Stimulated activated CD4-positive, alpha-beta T cell treated with anti-CD3 and anti-CD28 coated beads, Interleukin-15, amount 100 ng/mL, for 48 hours (primary cell): ENCODE measurements around the gene HECW1.

ENCODE experiments used
- DNase-seq, 2 donors: peaks; one replicate each; pipeline ENCODE4 v3.0.0-alpha.2; 2020; ENCODE audit warnings: low read depth in 2 of 2

Gene HECW1

DNA sequence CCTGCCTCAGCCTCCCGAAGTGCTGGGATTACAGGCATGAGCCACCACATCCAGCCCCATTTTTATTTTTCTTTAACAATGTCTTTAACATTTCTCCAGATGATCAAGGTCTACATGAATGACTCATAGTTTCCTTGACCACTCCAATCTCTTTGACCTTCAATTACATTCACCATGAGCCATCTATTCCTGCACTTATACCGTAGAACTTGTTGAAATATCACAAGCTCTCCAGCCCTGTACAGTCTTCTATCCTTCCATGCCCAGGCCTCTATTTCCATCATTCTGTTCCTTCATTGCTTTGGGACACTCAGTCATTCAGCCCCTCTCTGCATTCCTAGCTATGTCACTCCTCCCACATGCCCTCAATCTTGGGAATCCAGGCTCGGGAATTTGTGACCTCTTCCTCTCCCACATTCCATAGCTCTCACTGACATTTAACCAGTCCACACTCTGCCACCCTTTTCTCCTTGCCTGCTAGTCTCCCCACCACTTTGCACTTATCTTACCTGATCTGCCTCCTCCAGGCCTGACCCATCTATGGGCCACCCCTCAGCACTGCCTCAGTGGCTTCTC lies 318.7 kb downstream of the HECW1 start:
- no peak for DNase-seq

DNA sequence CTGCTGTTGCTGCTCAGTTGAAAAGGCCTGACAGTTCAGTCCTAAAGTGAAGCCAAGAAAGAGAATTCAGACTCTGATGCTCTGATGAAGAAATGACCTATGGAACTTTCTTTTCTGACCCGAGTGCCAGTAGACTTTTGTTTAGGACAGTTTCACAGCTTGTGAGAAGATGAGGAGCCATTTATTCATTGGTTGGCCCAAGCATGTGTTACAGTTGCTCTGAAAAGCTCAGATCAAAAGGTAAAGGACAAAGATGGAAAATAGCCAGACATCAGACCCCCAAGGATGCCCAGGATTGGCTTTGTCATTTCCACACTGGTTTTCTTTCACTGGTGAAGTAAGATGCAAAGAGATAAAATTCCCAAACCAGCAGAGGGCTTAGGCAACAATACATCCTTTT lies 321.2 kb downstream of the HECW1 start:
- no peak for DNase-seq

DNA sequence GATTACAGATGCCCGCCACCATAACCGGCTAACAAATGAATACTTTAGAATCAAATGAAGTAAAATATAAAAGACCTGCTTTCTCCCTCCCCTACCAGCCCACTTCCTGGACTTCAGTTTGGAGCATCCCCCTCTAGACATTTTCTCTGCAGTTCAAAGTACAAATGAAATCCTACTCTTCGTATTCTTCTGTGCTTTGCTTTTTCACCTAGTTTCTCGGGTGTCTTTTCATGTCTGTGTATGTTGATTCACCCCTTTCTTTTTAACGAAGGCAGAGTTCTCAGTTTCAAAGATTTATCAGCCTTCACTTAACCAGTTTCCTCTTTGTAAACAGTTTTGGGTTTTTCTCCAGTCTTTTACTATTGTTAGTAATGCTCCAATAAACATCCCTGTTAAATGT lies 324.6 kb downstream of the HECW1 start:
- DNase-seq = no peak

DNA sequence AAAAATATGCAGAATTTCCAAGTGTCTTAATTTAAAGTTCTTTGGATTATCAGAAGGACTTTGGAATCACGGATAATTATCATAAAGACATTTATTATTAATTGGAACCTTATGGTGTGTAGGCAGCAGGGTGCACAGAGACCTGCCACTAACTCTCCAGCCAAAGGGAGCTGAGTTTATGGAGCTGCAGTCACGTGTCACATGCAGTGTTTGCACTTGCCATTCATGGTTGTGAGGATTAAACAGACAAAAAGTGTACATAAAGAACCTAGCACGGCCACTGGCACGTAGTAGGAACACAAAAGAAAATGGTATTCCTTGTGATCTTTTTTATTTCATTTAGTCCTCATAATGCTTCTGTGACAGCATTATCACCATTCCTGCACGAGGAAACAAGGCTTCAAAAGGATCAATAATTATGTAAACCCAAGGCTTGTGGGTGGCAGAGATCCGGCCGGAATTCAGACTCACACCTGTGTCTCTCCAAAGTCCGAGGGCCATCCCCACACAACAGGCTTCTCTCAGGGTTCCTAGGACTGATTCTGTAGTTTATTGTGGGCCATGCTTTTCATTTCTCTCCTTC lies 326.5 kb downstream of the HECW1 start:
- no peak for DNase-seq

DNA sequence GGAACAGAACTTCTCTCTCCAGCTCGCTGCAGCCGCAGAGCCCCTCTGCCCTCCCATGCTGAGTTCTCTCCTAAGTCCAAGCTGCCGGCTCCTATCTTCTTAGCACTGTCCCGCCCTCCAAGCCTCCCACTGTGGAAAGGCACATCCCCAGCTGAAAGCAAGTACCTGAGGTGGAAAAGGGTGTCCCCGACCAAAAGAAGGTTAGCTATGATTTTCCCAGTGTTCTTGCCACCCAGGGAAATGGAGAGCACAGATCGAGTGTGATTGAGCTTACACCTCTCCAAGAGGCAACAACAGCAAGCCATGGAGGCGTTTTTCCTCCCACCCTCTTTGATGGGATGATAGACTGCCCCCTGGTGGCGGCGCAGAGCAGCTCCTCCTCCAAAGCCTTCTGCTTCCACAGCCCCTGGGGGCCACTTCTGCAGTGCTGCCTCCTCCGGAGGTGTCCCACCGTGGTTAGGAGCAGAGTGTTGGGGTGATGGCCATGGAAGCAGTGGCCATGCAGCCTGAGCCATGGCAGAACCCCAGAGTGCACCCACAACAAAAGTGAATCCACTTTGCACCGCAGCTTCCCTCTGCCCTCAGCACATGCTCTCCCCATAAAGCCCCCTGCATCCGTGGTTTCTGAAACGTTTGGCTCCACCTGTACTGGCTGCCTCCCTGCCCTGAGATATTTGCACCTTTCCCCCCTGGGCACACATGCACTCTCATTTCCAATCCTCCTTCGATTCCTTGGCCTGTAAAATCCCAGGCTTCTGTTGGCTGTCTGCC lies 327.4 kb downstream of the HECW1 start:
- DNase-seq = peak; percentile 42 to 54

DNA sequence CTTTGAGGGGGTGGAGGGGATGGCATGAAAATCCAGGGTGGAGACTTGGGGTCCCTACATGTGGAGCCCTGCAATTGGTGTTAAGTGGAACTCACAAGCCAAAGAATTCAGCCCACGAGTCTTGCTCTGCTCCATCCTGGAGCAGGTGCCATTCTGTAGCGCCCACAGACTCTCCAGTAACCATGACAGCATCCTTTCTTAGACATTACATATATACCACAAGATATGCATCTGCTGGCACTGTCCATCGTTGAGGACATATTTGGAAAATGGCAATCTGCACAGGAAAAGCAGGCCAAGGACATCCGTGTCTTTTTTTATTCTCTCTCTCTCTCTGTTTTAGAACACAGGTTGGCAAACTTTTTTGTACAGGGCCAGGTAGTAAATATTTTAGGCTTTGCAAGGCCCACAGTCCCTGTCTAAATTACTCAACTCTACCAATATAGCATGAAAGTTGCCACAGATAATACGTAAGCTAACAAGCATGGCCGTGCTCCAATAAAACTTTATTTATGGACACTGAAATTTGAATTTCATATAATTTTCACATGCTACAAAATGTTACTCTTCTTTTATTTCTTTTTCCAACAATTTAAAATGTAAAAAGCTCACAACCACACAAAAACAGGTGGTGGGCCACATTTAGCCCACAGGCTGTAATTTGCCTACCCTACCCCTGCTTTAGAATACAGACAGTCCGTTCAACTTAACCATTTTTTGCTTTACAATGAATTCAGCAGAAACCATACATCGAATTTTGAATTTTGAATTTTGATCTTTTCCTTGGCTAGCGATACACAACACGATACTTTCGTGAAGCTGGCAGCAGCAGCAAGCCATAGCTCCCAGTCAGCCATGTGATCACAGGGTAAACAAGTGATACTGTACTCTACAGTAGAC lies 329.0 kb downstream of the HECW1 start:
- DNase-seq = no peak

DNA sequence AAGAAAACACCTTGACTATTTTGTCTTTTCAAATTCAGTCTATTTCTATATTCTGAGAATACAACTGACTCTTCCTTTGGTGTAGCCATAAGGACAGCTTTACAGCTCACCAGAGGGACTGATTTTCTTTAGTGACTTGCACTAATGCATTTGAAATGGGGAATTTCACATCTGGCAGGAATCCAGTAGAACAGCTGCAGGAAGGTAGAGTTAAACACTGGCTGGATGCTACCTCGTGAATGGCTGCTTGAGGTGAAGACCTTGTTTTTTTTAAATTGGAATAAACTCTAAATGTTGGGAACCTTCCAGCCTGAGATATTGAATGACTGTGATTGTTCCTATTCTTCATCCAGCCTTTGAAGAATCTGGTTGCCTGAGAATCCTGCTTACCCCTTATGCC lies 330.9 kb downstream of the HECW1 start:
- no peak for DNase-seq

DNA sequence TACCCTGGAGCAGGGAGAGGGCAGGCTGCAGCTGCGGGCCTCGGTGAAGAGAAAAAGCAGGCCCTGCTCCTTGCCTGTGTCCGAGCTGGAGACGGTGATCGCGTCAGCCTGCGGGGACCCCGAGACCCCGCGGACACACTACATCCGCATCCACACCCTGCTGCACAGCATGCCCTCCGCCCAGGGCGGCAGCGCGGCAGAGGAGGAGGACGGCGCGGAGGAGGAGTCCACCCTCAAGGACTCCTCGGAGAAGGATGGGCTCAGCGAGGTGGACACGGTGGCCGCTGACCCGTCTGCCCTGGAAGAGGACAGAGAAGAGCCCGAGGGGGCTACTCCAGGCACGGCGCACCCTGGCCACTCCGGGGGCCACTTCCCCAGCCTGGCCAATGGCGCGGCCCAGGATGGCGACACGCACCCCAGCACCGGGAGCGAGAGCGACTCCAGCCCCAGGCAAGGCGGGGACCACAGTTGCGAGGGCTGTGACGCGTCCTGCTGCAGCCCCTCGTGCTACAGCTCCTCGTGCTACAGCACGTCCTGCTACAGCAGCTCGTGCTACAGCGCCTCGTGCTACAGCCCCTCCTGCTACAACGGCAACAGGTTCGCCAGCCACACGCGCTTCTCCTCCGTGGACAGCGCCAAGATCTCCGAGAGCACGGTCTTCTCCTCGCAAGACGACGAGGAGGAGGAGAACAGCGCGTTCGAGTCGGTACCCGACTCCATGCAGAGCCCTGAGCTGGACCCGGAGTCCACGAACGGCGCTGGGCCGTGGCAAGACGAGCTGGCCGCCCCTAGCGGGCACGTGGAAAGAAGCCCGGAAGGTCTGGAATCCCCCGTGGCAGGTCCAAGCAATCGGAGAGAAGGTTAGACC lies 332.5 kb downstream of the HECW1 start:
- no peak for DNase-seq

DNA sequence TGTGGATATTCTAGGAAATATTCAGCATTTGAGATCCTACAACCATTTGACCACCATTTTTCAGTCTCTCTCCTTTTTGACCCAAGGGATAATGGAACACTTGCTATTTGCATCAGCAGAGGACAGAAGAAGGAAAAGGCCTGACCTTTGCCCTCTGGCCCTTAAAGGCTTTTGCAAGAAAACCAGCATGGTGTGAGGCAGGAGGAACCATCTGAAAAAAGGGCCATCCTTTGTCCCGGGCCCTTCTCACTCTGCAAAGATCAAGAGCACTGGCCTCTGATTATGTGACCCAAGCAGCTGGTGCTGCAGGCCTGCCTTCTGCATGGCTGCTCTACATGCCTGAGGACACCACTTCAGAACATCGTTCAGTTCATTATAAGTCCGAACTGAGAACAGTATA lies 337.1 kb downstream of the HECW1 start:
- DNase-seq = no peak

DNA sequence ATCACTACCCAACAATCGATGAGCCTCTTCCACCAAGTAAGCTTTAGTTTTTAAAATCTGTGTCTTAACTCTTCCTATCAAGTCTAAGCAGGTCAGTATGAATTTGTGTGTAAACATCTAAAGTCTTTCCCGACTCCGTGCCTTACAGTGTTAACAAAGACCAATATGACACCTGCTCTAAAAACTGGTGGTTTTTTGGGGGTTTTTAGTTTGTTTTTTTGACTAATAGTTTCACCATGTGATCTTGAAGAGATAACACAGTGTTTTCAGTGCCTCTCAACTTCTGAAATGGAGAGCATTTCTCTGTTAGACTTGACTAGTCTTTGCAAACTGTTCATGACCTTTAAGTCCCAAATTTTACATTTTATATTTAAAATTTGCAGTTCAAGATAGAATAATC lies 338.4 kb downstream of the HECW1 start:
- no peak for DNase-seq

DNA sequence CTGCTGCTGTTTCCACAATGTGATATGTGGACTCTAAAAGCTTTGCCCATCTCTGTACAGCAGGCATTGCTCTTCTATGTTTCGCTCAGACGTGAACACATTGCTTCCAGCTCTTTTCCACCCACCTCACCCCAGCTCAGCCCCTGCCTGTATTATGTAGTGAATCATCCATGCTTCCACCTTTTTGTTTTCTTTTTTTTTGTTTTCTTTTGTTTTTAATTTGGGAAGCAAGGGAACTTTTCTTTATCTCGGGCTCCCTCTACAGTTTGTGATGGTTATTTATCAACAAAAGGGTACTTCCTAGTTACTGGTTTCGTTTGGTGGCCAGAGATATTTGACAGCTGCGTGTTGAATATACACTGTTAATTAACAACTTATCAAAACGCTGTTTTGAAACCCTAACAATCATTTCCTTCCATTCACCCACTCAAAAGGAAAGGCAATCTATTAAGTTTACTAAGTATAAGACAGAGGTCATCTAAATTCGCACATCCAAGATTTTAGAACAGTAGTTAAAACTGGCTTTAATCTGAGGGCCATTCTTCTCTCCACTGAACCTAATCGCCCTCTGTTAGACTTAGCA lies 342.6 kb downstream of the HECW1 start:
- DNase-seq = no peak

DNA sequence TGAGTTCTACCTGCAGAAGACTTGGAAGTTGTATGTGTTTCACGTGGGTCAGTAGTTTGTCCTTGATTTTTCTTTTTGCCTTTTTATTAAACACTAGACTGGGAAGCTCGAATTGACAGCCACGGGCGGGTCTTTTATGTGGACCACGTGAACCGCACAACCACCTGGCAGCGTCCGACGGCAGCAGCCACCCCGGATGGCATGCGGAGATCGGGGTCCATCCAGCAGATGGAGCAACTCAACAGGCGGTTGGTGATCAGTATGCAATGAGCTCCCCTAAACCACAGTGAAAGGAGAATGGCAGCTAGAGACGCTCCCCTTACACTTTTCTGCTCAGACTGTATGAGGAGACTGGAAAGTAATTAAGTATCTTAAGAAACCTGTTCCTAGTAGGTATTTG lies 343.8 kb downstream of the HECW1 start:
- no peak for DNase-seq

DNA sequence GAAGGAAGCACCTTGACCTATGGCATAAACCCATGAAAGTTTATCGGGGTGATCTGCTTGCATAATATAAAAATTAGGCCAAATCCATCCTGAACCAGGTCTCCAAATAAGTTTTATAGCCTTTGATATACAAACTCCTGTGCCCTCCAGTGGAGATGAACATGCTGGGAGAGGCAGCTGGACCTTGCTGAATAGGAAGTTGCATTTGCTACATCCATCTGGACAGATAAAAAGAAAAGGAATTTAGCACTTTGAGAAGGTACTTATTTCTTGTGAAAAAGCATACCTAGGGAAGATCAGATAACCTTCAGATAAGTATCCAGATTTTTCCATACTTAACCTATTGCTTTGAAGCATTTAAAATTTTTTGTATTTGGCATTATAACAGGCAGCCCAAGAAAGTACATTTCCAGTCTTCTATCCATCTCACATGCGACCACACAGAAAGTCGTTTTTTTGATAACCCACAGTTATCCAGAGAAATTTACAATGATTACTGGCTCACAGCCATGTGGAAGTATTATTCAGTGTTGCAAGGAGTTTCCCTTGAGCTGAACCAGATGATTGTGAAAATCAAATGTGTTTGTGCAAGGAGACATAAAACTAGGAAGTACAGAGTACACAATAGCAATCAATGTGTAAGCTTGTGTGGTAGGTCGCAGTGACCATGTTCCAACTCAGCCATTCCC lies 346.0 kb downstream of the HECW1 start:
- DNase-seq = no peak

DNA sequence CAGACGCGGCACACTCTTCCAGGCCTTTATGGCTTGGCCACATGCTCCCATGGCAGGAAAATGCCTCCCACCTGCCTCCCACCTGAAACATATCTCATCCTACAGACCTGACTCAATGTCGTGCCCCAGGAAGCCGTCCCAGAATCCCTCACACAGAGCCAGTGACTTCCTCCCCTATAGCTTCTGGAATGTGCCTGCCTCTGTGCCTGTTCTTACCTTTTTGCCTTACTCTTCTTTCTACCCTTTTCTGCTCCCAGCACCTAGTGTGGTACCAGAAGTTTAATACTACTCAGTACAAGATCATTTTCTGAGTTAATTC lies 346.5 kb downstream of the HECW1 start:
- DNase-seq = no peak

DNA sequence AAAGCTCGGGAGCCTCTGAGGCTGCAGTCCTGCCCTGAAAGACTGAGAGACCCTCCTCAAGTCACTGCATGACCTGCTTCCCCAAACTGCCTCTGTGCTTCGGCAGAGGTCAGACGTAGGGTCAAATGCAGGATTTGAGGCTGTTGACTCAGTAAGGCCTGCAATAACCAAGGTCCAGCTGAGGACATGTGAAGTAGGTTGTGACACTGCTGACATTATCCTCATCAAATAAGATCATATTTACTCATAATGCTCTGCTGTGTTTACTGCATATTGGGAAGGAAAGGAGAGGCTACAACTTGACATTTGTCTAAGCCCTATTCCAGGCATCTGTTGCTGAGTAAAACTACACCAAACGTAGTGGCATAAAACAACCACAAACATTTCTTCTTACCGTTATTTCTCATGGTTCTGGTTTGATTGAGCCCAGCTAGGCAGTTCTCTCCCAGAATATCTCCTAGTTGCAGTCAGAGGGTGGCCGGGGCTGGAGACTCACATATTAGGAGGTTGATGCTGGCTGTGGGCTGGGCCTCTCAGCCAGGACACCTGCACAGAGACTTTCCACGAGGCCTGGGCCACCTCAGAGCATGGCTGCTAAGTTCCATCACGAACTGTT lies 348.4 kb downstream of the HECW1 start:
- no peak for DNase-seq

DNA sequence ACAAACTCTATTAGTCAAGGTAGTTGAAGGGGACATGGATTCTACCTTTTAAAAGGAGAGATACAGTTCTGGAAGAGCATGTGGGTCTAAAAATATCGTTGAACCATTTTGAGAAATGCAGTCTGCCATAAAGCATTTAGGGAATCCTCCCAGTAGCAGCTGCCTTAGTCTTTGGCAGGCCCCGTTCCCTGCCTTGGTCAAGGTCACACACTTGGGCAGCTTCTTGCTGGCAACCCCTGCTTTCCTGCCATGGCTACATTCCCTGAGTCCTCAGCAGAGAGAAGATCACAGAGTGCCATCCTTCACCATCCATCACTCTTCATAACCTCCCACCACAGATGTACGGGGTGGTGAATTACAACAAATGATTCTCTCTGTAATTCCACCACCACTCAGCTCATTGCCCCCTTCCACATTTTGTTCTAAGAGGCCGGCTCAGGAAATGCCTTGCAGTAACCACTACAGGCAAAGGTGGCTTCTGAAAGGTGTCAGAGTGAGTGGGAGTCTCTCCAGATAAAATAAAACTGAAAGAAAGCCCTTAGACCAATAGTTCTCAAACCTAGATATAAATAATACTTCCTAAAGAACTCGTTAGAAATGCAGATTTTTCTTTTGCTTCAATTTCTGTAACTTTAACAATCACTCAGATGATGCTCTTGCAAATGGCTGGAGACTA lies 349.0 kb downstream of the HECW1 start:
- no peak for DNase-seq

DNA sequence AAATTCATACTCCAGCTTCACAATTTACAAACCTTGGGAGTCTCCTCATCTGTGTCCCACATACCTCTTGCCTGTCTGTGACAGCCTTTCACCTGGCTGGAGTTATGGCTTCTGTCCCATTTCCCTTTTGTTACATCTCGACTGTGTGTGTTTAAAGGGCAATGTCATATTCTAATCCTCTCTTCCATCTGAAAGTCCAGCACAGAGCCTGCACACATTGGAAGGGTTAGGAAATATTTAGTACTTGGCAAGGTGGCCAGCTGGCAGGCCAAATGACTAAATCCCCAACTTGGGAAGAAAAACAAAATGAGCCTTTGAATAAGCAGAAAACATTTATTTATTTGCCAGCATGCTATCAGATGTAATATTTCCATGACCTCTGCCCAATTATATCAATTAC lies 350.4 kb downstream of the HECW1 start:
- no peak for DNase-seq

DNA sequence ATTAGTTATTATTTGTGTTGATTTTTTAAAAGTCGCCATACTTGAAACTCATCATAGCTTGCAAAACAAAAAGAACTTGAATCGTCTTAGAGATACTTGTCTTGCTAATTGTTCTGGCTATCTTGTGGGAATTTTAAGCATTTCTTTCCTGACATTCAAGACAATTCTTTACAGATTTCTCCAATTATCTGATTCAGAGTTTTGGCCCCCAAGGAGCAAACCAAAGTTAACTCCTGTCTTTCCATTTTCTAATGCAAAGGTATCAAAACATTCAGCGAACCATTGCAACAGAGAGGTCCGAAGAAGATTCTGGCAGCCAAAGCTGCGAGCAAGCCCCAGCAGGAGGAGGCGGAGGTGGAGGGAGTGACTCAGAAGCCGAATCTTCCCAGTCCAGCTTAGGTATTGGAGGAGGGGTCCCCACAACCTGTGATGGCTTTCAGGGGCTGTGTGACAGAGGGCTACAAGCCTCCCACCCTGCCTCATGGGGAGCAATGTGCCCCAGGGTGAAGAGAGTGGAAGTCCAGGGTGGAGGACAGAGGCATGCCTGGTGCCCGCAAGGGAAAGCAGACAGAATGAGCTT lies 351.0 kb downstream of the HECW1 start:
- DNase-seq = no peak
